Mucosa of gallbladder (tissue), 1 donor: ENCODE data around the gene USP10. TPM values are rescaled to one million over a fixed set of nuclear protein-coding genes. Genes with fewer than 3 reads are reported as not detected.

Experiments
- DNase-seq: peaks from one replicate; pipeline ENCODE4 v3.0.0-alpha.2; 2020; ENCODE audit warnings: low spot score
- total RNA-seq: library from RNA; stranded (reverse); gene quantifications from one replicate; pipeline ENCODE4 v1.2.1, GENCODE V29; 2021
- donor health status: DM: no; HTN: no; CAD: no.

The USP10 gene
- total RNA-seq, 1 donor from 2014 or later, result 60.8 TPM

DNA sequence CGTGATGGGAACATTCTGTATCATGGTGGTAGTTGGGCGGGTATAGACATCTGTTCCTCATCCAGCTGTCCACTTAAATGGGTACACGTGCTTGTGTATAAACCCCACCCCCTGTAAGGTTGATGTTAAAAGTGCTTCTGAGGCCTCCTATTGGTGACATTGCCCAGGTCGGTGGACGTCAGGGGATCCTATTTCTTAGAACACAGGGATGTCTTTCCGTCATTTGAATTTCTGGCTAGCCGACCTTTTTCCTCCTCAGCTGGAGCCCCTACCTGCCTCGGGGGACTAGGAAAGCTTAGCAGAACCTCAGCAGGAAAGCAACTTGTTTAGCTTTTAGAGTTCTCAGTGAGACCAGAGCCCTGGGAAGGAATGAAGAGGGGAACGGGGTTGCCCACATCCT, 103.3 kb downstream of the USP10 start:
- no peak for DNase-seq

DNA sequence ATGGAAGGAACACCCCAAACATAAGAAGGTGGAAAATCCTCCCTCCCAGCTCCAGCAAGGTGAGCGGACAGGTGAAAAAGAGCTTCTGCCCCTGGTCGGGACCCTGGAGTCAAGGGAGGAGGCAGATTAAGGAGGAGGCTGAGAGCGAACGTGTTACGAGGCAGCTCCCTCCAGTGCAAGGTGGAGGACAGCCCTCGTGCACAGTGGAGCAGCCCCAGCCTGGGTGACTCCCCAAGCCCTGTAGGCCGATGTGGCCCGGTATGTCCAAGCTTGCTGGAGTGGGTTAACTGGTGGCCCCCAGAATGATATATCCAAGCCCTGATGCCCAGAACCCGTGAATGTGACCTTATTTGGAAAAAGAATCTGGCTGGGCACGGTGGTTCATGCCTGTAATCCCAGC, 104.5 kb downstream of the USP10 start:
- DNase-seq, result no peak

DNA sequence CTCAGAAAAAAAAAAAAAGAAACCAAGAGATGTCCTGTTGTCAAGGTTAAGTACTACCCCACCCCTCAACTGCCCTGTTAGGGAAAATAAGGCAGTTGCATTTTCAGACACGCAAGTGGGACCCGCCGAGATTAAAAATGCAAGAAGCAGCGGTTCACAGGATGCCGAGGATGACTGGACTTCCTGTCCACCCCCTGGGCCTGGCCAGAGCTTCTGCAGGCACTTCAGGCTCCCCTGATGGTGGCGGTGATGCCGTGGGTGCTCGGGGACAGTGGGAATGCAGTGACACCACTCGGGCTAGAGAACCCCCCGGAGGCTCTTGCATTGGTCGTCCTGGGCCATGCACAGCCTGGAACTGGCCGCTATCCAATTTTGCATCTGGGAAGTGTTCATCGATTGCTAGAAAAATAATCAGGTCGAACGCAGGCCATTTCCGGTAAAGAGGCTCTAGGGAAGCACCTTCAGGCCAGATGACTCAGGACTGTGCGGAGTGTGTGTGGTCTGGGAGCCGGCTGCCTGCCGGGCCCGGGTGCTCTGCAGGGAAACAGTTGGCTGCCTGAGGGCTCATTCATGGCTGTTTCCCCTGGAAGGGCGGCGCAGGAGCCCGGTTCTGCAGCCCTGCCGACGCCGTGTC, 106.6 kb downstream of the USP10 start:
- no peak for DNase-seq

DNA sequence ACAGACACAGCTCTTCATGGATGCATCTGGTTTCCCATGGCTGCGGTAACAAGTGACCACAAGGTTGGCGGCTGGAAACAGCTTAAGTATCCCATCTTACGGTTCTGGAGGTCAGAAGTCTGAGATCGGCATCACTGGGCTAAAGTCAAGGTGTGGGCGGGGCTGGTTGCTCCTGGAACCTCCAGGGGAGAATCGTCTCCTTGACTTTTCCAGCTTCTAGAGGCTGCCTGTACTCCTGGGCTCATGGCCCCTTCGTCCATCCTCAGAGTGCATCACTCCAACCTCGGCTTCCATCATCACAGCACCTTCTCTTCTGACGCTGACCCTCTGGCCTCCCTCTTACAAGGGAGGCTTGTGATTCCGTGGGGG, 107.1 kb downstream of the USP10 start:
- no peak for DNase-seq

DNA sequence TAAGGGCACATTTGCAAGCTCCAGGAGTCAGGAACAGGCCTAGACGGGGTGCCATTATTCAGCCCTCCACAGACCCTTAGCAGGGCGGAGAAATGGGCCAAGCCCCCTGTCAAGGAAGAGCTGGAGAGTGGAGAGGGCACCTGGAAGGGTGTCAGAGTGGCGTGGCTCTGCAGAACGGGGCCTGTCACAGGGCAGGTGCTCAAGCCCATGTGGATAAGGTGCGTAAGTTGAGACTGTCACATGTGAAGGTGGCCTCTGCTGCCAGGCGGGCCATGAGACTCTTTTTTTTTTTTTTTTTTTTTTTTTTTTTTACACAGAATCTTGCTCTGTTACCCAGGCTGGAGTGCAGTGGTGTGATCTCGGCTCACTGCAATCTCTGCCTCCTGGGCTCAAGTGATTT, 108.0 kb downstream of the USP10 start:
- DNase-seq, result no peak

DNA sequence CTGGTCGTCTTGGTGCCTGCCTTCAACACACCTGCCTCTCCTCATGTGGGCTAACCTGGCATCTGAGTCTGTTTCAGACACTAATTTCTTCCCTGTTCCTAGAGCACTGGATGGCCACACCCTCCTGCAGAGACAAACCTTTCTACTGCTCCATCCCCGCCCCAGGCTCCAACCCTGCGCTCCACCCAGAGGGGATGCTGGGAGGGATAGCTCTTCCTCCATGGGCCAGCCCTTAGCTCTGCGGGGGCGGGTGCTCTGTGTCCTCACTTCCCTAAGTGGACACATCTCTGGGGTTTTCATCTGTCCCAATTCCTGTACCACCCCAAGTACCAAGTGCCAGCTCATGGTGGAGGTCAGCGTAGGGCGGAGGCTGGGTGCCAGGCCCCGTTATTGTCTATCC, 109.0 kb downstream of the USP10 start:
- no peak for DNase-seq

DNA sequence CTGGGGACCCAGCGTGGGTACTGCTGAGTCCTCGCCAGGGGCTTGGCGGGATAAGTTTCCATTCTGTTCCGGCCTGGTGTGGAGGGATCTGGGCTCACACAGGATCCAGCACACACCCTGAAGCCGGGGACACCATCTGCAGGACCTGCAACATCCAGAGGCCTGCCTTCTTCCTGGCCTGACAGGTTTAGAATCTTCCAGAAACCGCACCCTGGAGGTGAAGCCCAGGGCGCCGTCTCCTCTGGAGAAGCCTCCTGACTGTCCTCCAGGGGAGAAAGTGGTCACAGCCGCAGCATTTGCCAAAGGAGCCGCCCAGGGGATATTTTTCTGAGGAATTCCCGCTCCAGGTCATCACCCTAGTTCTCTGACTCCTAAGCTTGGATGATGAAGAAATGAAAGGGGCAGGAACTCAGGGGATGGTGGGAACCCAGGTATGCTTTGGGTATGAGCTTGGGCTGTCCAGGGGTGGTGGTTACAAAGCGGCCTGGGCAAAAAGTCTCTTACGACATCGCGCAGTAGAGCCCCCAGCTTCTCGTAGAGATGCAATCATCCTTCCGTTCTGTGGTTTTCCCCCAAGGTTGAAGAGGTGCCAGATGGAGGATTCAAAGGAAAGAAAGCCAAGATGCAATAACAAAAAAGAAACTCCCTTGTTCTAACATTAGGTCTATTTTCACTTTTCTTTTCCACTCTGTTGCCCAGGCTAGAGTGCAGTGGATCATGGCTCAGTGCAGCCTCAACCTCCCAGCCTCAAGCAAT, 110.9 kb downstream of the USP10 start:
- no peak for DNase-seq

DNA sequence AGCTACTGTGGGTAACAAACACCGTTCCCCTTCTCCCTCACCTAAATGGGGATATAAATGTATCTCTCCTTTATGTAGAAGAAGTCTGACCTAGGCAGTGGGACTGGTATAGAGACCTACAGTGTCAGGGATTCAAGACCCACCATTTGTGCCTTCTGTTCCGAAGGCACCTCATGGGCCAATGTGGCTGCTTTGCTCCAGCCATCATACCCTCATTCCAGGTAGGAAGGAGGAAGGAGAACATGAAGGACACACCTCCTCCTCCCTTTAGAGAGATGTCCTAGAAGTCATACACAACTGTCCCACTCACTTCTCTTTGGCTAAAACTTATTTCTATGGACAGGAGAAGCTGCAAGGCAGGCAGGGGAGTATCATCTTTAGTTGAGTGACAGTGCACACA, 111.7 kb downstream of the USP10 start:
- no peak for DNase-seq

DNA sequence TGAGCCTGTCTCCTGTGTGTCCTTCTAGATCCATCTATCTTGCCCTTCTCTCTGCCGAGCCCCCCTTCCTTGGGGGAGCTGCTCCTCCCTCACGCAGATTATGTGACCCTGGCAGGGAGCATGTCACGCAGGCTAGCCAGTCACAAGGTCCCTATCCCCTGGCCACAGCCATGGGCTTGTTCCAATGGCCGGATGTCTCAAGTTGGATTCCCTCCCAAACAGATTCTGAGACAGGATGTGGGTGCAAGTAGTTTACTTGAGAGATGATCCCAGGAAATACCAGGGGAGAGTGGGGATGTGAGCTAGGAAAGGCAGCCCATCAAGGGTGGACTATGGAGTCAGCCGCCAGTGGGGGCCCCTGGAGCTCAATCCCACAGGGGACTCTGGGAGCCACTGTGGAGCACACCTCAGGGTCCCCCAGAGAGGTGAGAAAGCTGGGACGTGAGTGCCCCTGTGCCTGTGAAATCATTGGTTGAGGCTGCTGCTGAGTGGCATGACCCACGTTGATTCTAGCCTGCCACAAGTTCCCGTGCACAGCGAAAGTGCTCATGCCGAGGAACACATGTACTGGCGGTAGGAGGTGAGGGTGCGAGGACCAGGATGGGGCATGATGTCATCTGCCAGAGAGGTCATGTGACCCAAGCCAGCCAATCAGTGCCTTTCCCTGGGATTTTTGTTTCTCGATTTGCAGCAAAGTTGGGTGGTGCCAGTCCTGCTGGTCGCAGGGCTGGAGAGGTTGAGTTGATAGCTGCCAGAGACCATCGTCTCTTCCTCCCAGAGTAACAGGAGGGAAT, 113.5 kb downstream of the USP10 start:
- no peak for DNase-seq

DNA sequence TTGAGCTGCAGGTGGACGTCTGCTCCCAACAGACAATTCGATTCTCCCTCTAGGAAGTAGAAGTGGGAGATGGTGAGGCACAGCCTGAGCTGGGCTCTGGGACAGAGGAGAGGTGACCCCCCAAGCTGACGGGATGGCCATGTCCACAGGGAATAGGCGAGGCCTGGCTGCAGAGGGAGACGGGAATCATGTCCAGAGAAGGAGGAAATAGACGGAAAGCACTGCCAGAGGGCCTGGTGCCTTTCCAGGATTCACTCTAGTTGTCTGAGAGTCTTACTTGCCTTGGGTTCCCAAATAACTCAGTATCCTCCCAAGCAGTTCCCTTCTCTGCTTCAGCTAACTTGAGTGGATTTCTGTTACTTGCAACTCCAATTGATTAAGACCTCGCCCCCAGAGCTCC, 115.7 kb downstream of the USP10 start:
- no peak for DNase-seq

DNA sequence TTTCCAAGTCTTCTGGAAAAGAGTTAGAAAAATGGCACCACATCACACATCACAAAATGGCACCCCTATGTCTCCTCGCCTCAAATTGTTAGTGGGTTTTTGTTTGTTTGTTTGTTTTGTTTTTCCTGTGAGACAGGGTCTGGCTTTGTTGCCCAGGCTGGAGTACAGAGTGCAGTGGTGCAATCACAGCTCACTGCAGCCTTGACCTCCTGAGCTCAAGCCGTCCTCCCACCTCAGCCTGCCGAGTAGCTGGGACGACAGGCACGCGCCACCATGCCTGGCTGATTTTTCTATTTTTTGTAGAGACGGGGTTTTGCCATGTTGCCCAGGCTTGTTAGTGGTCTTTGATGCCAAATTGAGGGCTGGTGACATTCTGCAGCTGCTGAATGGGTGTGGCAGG, 116.2 kb downstream of the USP10 start:
- DNase-seq, result no peak

DNA sequence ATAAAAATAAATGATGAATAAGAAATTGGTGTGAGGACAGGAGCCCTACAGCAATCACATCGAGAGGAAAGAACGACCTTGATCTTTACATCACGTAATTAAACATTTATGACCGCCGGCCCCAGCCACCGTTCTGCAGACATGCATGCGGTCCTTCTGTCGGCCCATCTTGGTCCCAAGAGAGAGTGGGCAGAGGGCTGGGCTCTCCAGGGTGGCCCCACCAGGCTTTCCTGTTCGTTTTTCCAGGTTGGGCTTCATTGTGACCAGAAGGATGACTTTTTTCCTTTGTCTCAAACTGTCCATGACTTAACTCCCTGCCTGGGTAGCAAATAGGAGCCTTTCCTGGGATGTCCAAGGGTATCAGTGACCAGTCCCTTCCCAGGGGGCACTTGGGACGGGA, 116.7 kb downstream of the USP10 start:
- DNase-seq, result no peak

DNA sequence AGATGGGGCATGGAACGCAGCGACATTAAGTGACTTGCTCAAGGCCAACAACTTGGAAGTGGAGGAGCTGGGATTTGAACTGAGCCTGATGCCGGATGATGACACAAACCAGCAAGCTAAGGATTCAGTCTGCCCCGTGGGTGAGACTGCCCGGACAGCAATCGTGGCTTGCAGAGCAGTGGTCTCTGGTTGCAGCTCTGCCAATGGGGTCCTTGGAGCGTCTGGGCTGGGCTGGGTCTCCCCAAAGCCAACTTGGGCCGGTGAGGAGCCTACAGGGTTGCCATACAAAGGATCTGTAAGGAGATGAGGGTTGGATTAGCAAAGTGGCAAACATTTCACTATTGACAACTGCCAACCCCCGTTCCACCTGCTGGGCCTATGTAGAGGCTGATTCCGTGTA, 117.4 kb downstream of the USP10 start:
- no peak for DNase-seq

DNA sequence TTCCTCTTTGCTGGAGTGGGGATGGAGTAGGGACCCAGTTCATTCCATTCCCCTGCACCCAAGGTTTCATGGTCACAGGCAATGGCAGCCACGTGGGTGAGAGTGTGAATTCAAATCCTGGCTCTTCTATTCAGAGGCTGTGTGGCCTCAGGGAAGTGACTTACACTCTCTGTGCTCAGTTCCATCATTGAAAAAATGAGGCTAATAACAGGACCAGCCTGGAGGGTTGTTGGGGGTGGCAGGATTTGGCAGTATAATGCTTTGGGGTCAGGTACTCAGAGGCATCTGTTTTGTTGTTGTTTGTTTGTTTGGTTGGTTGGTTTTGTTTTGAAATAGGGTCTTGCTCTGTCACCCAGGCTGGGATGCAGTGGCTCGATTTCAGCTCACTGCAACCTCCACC, 117.8 kb downstream of the USP10 start:
- DNase-seq, result no peak

DNA sequence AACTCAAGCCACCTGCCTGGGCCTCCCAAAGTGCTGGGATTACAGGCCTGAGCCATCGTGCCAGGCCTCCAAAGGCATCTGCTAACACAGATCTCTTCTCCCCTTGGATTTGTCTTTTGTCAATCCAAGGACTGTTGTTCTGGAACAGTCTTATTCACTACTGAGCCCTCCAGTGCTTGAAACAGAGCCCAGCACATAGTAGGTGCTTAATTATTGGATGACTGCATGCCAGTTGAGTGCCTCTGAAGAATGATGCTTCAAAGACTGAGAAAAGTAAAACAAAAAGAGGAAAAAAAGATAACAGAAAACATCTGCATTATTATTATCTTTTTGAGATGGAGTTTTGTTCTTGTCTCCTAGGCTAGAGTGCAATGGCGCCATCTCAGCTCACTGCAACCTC, 118.3 kb downstream of the USP10 start:
- DNase-seq, result no peak

DNA sequence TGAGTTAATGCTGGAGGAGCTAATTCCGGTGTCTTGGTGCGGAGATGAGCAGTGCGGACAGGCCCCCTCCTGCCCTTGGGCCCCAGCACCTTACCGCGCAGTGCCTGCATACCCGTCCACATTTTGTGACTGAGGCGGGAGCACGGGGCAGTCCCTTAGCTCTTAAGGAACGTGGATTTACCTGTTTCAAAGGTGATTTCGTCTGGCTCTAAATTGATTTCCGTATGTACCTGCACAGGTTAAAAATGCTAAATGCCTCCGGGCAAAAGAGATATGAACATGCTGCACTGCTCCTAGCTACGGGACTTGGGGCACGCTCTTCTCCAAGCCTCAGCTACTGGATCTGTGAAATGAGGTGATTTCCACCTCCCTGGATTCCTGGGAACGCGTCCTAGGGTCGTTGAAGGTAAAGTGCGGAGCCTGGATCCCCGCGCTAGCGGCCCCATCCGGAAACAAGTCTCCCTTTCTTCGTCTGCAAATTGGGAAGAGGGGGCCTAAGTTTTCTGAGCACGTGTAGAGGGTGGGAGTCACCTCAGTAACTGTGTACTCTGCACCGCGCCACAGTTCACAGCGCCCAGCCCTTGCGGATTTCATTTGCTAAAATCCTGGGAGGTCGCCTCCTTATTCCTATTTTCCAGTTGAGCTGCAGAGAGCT, 119.3 kb downstream of the USP10 start:
- no peak for DNase-seq

DNA sequence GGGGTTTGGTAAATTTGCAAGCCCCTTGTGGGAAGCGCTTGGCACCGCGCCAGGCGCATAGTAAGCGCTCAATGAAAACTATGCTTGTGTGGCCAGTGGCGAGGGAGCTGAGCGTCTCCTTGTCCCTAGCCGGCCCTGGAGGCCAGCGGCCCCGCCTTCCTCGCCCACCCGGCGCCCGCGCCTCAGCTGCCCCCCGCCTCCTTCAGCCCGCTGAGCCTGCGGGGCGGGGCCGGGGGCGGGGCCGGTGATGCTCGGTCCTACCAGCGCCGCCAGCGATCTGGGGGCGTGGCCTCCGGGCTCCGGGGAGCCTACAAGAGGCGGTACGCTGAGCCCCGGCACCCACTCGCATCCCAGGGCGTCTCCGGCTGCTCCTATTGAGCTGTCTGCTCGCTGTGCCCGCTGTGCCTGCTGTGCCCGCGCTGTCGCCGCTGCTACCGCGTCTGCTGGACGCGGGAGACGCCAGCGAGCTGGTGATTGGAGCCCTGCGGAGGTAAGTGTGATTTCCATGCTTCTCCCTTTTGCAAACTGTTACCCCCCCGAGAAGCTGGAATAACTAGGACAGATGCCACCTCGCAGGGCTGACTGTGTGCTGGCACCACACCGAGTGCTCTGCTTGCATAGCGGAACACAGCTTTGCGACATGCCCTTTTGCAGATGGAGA, 120.0 kb downstream of the USP10 start, which contains the start of gene CRISPLD2:
Gene CRISPLD2, plus strand, starts transcription at position 342 of the 661 bp plus-strand sequence. CDS start 18,511 bp downstream, outside the sequence.
- peak; percentile 93 for DNase-seq

DNA sequence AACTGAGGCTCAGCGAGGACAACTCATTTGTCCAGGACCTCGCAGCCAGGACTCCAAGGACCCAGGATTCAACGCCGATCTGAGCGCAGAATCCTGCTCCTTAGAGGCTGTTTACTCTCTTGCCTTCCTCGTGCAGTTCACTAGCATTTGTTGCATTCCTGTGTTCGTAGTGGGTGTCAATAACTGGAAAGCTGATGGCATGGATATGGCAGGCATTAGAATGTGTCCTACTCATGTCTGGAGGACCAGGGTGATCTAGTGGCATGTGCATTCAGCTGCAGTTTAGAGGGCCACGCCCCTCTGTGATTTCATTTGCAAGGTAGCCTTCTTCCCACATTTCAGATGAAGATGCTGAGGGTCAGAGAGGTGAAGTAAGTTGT, 120.5 kb downstream of the USP10 start:
- no peak for DNase-seq

DNA sequence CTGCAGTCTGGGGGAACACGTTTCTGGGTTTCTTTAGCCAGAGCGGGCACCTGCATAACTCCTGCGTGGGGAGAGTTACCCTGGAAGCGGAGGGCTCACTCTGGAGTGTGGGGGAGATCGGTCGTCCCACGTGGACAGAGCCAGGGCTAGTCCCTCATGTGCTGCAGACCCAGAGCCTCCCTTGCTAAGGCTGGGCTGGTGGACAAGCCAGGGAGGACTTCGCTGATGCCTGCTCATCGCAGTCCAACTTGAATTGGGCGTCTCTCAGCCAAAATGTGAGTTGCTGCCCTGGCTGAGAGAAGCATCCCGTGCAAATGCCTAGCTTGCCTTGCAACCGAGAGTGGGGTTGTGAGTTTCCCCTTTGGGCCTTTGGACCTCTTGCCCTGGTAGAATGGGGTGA, 121.0 kb downstream of the USP10 start:
- DNase-seq, result no peak

DNA sequence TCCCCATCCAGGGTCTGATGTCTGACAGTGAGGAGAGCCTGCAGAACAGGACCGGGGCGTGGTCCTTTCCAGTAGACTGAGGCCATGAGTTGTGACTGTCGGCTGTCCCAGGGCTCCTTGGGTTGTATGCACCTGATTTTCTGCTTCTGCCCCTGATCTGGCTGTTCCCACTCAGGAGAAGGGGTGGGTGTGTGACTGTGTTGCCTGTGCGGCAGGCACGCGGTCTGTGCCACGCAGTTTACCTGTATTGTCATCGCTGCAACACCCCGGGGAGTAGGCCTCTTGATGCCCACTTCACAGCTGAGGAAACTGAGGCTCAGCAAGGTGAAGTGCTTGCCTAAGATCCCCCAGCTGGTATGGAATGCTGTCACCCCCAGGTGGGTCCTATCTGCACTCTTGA, 121.4 kb downstream of the USP10 start:
- no peak for DNase-seq

DNA sequence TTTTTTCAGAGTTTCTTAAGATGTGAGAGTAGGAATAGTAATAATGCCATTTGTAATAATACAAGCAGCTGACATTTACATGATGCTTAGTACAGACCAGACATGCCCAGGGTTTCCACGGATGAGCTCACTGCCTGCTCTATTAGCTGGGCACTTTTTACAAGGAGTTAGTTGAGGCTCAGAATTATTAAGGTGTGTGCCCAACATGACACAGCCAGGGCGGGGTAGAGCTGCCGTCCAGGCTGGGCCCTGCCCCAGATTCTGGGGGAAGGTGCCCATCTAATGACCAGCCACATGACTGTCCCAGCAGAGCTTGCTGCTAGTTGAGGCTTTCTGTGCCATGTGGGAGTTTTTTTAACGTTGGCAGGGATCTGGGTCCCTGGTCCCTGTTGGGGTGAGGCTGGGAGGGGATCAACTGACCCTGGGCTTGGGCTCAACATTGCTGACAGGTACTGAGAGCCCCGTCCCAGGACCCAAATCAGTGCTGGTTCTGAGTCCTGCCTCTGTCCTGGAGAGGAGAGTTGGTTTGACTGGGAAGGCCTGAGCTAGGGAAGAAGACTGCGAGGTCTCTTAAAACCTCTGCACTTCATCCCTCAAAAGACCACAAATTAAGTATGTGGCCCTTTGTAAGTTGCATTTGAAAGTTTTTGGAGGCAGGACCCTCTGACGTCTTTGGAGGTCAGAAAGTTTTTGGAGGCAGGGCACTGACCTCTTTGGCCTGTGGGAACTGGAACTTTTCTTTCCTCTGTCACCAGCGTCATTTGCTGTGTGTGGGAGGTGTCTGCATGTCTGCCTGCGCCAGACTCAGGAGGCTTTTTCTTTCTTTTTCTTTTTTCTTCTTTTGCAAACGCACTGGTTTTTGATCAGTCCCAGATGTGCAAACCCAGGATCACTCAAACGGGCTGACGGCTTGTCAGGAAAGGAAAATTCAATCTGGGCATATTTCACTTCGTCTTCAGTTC, 122.2 kb downstream of the USP10 start:
- DNase-seq, result no peak
